GM12878 (cell line): Measurements from ENCODE around the gene TDRD7.

Source experiments
- EP300 ChIP-seq, 2 experiments: fragments of 150-350 bp in 1 of 2; IDR thresholded peaks; 2 replicates each; pipeline ENCODE4 v1.6.1; 2011 to 2012; ENCODE audit warnings: low read depth in 2 of 2, low read length in 2 of 2, borderline replicate concordance in 1 of 2, improper control_type of control experiment in 1 of 2, inconsistent platforms in 1 of 2; ENCODE audit not compliant: control insufficient read depth in 1 of 2
- ETV6 ChIP-seq, 2 experiments: fragments of 450-650 bp in 1 of 2; IDR thresholded peaks in 1 of 2; conservative IDR thresholded peaks in 1 of 2; 2 replicates each; pipeline ENCODE4 v1.6.1; 2014; ENCODE audit warnings: antibody characterized with exemption in 1 of 2, borderline replicate concordance in 1 of 2, low read depth in 1 of 2, mild to moderate bottlenecking in 1 of 2, moderate library complexity in 1 of 2
- EZH2 ChIP-seq: IDR thresholded peaks from 2 replicates; pipeline ENCODE4 v1.6.1; 2012; ENCODE audit warnings: low read depth, mild to moderate bottlenecking, control low read depth, inconsistent platforms, low read length, borderline replicate concordance; ENCODE audit not compliant: control insufficient read depth
- HDAC6 ChIP-seq: fragments of 200-600 bp; sonication (generic); IDR thresholded peaks from one replicate; pipeline ENCODE4 v1.8.0; 2017; ENCODE audit warnings: antibody characterized with exemption; ENCODE audit not compliant: unreplicated experiment
- POLR2AphosphoS5 ChIP-seq: IDR thresholded peaks from 2 replicates; pipeline ENCODE4 v1.6.1; 2011; ENCODE audit warnings: mild to moderate bottlenecking, low read length, inconsistent platforms
- STAT1 ChIP-seq: fragments of 450-650 bp; conservative IDR thresholded peaks from 2 replicates; pipeline ENCODE4 v1.6.1; 2014; ENCODE audit warnings: antibody characterized with exemption, mild to moderate bottlenecking
- TF ChIP-seq, protein P1 (sequence below): fragments of 450-650 bp; IDR thresholded peaks from 2 replicates; pipeline ENCODE4 v1.6.1; 2017; ENCODE audit warnings: antibody characterized with exemption, mild to moderate bottlenecking, moderate library complexity
- TF ChIP-seq, protein P2 (sequence below): fragments of 450-650 bp; IDR thresholded peaks from 2 replicates; pipeline ENCODE4 v1.6.1; 2017; ENCODE audit warnings: mild to moderate bottlenecking, moderate library complexity
- TF ChIP-seq, protein P3 (sequence below), 3 experiments: IDR thresholded peaks in 2 of 3; conservative IDR thresholded peaks in 1 of 3; 2 replicates each; pipeline ENCODE4 v1.5.1; 2011; ENCODE audit warnings: low read depth in 3 of 3, low read length in 3 of 3, mild to moderate bottlenecking in 3 of 3, control low read depth in 2 of 3, moderate library complexity in 2 of 3, inconsistent platforms in 1 of 3, mixed read lengths in 1 of 3; ENCODE audit not compliant: control insufficient read depth in 2 of 3, insufficient read depth in 1 of 3; ENCODE audit errors: extremely low read depth in 1 of 3

DNA sequence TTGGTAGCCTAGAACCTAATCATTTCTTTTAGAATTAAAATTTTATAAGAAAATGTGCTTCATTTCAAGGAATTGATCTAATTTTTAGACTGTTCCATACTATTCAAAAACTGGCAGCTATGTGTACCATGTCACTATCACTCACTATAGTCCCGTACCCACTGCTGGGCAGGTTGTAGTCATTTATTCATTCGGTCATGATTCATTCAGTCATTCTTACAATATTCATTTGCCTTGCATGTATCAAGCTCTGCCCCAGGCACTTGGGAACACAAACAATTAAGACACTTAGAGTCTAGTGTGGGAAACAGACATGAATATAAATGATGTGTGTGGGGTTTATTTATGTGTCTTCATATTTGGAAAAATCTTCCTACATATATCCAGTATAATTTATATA is 26.4 kb downstream of the TDRD7 start:
- TF ChIP-seq, protein P1, sequence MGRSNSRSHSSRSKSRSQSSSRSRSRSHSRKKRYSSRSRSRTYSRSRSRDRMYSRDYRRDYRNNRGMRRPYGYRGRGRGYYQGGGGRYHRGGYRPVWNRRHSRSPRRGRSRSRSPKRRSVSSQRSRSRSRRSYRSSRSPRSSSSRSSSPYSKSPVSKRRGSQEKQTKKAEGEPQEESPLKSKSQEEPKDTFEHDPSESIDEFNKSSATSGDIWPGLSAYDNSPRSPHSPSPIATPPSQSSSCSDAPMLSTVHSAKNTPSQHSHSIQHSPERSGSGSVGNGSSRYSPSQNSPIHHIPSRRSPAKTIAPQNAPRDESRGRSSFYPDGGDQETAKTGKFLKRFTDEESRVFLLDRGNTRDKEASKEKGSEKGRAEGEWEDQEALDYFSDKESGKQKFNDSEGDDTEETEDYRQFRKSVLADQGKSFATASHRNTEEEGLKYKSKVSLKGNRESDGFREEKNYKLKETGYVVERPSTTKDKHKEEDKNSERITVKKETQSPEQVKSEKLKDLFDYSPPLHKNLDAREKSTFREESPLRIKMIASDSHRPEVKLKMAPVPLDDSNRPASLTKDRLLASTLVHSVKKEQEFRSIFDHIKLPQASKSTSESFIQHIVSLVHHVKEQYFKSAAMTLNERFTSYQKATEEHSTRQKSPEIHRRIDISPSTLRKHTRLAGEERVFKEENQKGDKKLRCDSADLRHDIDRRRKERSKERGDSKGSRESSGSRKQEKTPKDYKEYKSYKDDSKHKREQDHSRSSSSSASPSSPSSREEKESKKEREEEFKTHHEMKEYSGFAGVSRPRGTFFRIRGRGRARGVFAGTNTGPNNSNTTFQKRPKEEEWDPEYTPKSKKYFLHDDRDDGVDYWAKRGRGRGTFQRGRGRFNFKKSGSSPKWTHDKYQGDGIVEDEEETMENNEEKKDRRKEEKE, result no peak
- no peak for TF ChIP-seq STAT1
- TF ChIP-seq, protein P2, sequence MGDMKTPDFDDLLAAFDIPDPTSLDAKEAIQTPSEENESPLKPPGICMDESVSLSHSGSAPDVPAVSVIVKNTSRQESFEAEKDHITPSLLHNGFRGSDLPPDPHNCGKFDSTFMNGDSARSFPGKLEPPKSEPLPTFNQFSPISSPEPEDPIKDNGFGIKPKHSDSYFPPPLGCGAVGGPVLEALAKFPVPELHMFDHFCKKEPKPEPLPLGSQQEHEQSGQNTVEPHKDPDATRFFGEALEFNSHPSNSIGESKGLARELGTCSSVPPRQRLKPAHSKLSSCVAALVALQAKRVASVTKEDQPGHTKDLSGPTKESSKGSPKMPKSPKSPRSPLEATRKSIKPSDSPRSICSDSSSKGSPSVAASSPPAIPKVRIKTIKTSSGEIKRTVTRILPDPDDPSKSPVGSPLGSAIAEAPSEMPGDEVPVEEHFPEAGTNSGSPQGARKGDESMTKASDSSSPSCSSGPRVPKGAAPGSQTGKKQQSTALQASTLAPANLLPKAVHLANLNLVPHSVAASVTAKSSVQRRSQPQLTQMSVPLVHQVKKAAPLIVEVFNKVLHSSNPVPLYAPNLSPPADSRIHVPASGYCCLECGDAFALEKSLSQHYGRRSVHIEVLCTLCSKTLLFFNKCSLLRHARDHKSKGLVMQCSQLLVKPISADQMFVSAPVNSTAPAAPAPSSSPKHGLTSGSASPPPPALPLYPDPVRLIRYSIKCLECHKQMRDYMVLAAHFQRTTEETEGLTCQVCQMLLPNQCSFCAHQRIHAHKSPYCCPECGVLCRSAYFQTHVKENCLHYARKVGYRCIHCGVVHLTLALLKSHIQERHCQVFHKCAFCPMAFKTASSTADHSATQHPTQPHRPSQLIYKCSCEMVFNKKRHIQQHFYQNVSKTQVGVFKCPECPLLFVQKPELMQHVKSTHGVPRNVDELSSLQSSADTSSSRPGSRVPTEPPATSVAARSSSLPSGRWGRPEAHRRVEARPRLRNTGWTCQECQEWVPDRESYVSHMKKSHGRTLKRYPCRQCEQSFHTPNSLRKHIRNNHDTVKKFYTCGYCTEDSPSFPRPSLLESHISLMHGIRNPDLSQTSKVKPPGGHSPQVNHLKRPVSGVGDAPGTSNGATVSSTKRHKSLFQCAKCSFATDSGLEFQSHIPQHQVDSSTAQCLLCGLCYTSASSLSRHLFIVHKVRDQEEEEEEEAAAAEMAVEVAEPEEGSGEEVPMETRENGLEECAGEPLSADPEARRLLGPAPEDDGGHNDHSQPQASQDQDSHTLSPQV, result no peak
- no peak for TF ChIP-seq HDAC6
- TF ChIP-seq ETV6 (conservative IDR thresholded peaks at IDR 0.05 in 1 of 2, IDR thresholded peaks at IDR 0.05 in 1 of 2; ENCODE audit: borderline replicate concordance in 1 of 2, low read depth in 1 of 2), result no peak
- TF ChIP-seq EZH2, result no peak
- TF ChIP-seq, protein P3, sequence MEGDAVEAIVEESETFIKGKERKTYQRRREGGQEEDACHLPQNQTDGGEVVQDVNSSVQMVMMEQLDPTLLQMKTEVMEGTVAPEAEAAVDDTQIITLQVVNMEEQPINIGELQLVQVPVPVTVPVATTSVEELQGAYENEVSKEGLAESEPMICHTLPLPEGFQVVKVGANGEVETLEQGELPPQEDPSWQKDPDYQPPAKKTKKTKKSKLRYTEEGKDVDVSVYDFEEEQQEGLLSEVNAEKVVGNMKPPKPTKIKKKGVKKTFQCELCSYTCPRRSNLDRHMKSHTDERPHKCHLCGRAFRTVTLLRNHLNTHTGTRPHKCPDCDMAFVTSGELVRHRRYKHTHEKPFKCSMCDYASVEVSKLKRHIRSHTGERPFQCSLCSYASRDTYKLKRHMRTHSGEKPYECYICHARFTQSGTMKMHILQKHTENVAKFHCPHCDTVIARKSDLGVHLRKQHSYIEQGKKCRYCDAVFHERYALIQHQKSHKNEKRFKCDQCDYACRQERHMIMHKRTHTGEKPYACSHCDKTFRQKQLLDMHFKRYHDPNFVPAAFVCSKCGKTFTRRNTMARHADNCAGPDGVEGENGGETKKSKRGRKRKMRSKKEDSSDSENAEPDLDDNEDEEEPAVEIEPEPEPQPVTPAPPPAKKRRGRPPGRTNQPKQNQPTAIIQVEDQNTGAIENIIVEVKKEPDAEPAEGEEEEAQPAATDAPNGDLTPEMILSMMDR (IDR thresholded peaks at IDR 0.05 in 2 of 3, conservative IDR thresholded peaks at IDR 0.05 in 1 of 3; ENCODE audit: control insufficient read depth in 2 of 3, extremely low read depth in 1 of 3, insufficient read depth in 1 of 3, low read depth in 3 of 3, low read length in 3 of 3), result no peak
- no peak for TF ChIP-seq POLR2AphosphoS5
- no peak for TF ChIP-seq EP300 (IDR thresholded peaks at IDR 0.05; ENCODE audit: borderline replicate concordance in 1 of 2, control insufficient read depth in 1 of 2, low read depth in 2 of 2, low read length in 2 of 2)
